HCT116 (cell line): ENCODE measurements around the gene COL18A1. TPM values are rescaled to one million over a fixed set of nuclear protein-coding genes. Genes with fewer than 3 reads are reported as not detected.

Experiments used
- ATAC-seq: fragments of 200-7000 bp; cut with Tn5 transposase; 2 replicates; pipeline ENCODE4 v1.9.1; 2020; ENCODE audit warnings: mild to moderate bottlenecking, moderate library complexity
- BruUV-seq: library from RNA; stranded (reverse); fragments of 400-500 nt; replicated peaks from 2 replicates; lab custom pipeline; 2021; lab: Mats Ljungman, UMichigan
- CTCF ChIA-PET: fragments of 300-600 bp; sonication (Branson Sonifier 250); formaldehyde crosslinking; loops from one replicate; lab custom pipeline; 2021; ENCODE audit warnings: antibody characterized with exemption; lab: Charles Lee
- POLR2A ChIA-PET: fragments of 300-600, 350-600 bp; sonication (Branson Sonifier 250); formaldehyde crosslinking; loops from one replicate; lab custom pipeline; 2021; ENCODE audit warnings: antibody characterized with exemption; lab: Charles Lee
- RAD21 ChIA-PET, 2 experiments: fragments of 300-600 bp; sonication (Branson Sonifier 250); formaldehyde crosslinking; loops; one replicate each; lab custom pipeline; 2023; ENCODE audit warnings: low total read pairs in 2 of 2; ENCODE audit not compliant: uncharacterized antibody in 2 of 2, unreplicated experiment in 2 of 2, low non-redundant PET in 1 of 2; lab: Charles Lee
- DNase-seq: peaks from one replicate; pipeline ENCODE4 v3.0.0-alpha.2; 2010; ENCODE audit warnings: low read depth, low spot score
- H2AFZ ChIP-seq: fragments of 200-600 bp; shearing (Covaris generic), sonication (generic); 2 replicates; pipeline ENCODE4 v1.6.1; 2017; ENCODE audit warnings: low read depth, mixed run types, mixed read lengths, antibody characterized with exemption, low read length; ENCODE audit not compliant: poor library complexity, severe bottlenecking
- H3K27ac ChIP-seq: 2 replicates; pipeline ENCODE4 v1.5.1; 2012; ENCODE audit warnings: low read depth, low read length
- H3K27me3 ChIP-seq: fragments of 200-600 bp; sonication (generic); 2 replicates; pipeline ENCODE4 v1.6.1; 2016; ENCODE audit warnings: mixed run types, low read length, mixed read lengths; ENCODE audit not compliant: insufficient read depth
- H3K36me3 ChIP-seq, 2 experiments: fragments of 200-500 bp in 1 of 2; fragments of 200-600 bp in 1 of 2; sonication (Bioruptor generic) in 1 of 2; sonication (generic) in 1 of 2; 2 replicates each; pipeline versions ENCODE4 v1.5.1 to v1.6.1; 2014 to 2016; ENCODE audit warnings: low read length in 2 of 2, inconsistent platforms in 1 of 2, mixed read lengths in 1 of 2, mixed run types in 1 of 2; ENCODE audit not compliant: insufficient read depth in 2 of 2, control insufficient read depth in 1 of 2
- H3K4me1 ChIP-seq, 2 experiments: fragments of 200-600 bp in 1 of 2; sonication (generic) in 1 of 2; 2 replicates each; pipeline versions ENCODE4 v1.5.1 to v1.6.1; 2012 to 2017; ENCODE audit warnings: low read length in 2 of 2, inconsistent platforms in 1 of 2, mild to moderate bottlenecking in 1 of 2, mixed read lengths in 1 of 2, mixed run types in 1 of 2, moderate library complexity in 1 of 2; ENCODE audit not compliant: insufficient read depth in 2 of 2, control insufficient read depth in 1 of 2
- H3K4me2 ChIP-seq: fragments of 200-600 bp; sonication (generic); 2 replicates; pipeline ENCODE4 v1.6.1; 2017; ENCODE audit warnings: mixed run types, low read length, mixed read lengths
- H3K4me3 ChIP-seq, 2 experiments: fragments of 200-600 bp in 1 of 2; sonication (generic) in 1 of 2; replicated peaks in 1 of 2; 2 replicates each; pipeline ENCODE4 v1.5.1; 2011 to 2016; ENCODE audit warnings: low read length in 2 of 2, control low read depth in 1 of 2, low read depth in 1 of 2, mild to moderate bottlenecking in 1 of 2, mixed read lengths in 1 of 2, mixed run types in 1 of 2
- H3K79me2 ChIP-seq: fragments of 200-600 bp; sonication (generic); 2 replicates; pipeline ENCODE4 v1.6.1; 2017; ENCODE audit warnings: mild to moderate bottlenecking, mixed run types, low read length, moderate library complexity, mixed read lengths; ENCODE audit not compliant: insufficient read depth
- H3K9ac ChIP-seq: fragments of 200-600 bp; sonication (generic); 2 replicates; pipeline ENCODE4 v1.6.1; 2016; ENCODE audit warnings: low read length, mixed read lengths
- H3K9me2 ChIP-seq: fragments of 200-600 bp; sonication (generic), shearing (Covaris generic); 2 replicates; pipeline ENCODE4 v1.6.1; 2017; ENCODE audit warnings: mixed run types, mild to moderate bottlenecking, moderate library complexity; ENCODE audit not compliant: insufficient read depth
- H3K9me3 ChIP-seq, 2 experiments: fragments of 200-500 bp in 1 of 2; fragments of 200-600 bp in 1 of 2; sonication (Bioruptor generic) in 1 of 2; sonication (generic) in 1 of 2; 2 replicates each; pipeline ENCODE4 v1.6.1; 2014 to 2017; ENCODE audit warnings: low read length in 2 of 2, mixed read lengths in 2 of 2, inconsistent platforms in 1 of 2, low read depth in 1 of 2, mild to moderate bottlenecking in 1 of 2, mixed run types in 1 of 2, moderate library complexity in 1 of 2; ENCODE audit not compliant: control insufficient read depth in 1 of 2, insufficient read depth in 1 of 2
- H4K20me1 ChIP-seq: fragments of 200-600 bp; sonication (generic), shearing (Covaris generic); 2 replicates; pipeline ENCODE4 v1.6.1; 2017; ENCODE audit warnings: mixed run types, mild to moderate bottlenecking, moderate library complexity; ENCODE audit not compliant: insufficient read depth
- CEBPB ChIP-seq: IDR thresholded peaks from 2 replicates; pipeline ENCODE4 v1.6.1; 2012; ENCODE audit warnings: low read depth
- ELF1 ChIP-seq: IDR thresholded peaks from 2 replicates; pipeline ENCODE4 v1.6.1; 2012; ENCODE audit warnings: low read depth, borderline replicate concordance
- FOSL1 ChIP-seq: IDR thresholded peaks from 2 replicates; pipeline ENCODE4 v1.6.1; 2012; ENCODE audit warnings: low read depth
- POLR2A ChIP-seq: IDR thresholded peaks from 2 replicates; pipeline ENCODE4 v1.7.0; 2011; ENCODE audit warnings: borderline replicate concordance; ENCODE audit not compliant: insufficient read depth, insufficient read length; ENCODE audit errors: extremely low read depth
- POLR2AphosphoS5 ChIP-seq: IDR thresholded peaks from 2 replicates; pipeline ENCODE4 v1.6.1; 2011; ENCODE audit warnings: mild to moderate bottlenecking, low read depth, low read length, moderate library complexity
- RAD21 ChIP-seq: IDR thresholded peaks from 2 replicates; pipeline ENCODE4 v1.6.1; 2012; ENCODE audit warnings: low read depth, mild to moderate bottlenecking
- SIN3A ChIP-seq: IDR thresholded peaks from 2 replicates; pipeline ENCODE4 v1.6.1; 2012; ENCODE audit warnings: low read depth
- SRF ChIP-seq: IDR thresholded peaks from 2 replicates; pipeline ENCODE4 v1.6.1; 2012; ENCODE audit warnings: low read depth
- TCF7L2 ChIP-seq: IDR thresholded peaks from 2 replicates; pipeline ENCODE4 v1.7.0; 2011; ENCODE audit warnings: borderline replicate concordance, inconsistent platforms; ENCODE audit not compliant: insufficient read depth, insufficient read length; ENCODE audit errors: extremely low read depth
- YY1 ChIP-seq: IDR thresholded peaks from 2 replicates; pipeline ENCODE4 v1.6.1; 2011; ENCODE audit warnings: low read length, low read depth, moderate library complexity, mild to moderate bottlenecking; ENCODE audit not compliant: insufficient replicate concordance; ENCODE audit errors: extremely low read depth
- ZFX ChIP-seq: fragments of 450-650 bp; IDR thresholded peaks from 2 replicates; pipeline ENCODE4 v1.6.1; 2017
- intact Hi-C: fragments of 100-400 bp; cut with micrococcal nuclease; formaldehyde crosslinking; loops from 2 replicates; pipeline ENCODE4 v1.10.0; 2022
- total RNA-seq: library from RNA; stranded (reverse); gene quantifications from one replicate; pipeline ENCODE4 v1.2.1, GENCODE V29; 2021; ENCODE audit not compliant: unreplicated experiment
- TF ChIP-seq, protein P1 (sequence below): IDR thresholded peaks from 2 replicates; pipeline ENCODE4 v1.6.1; 2012
- TF ChIP-seq, protein P2 (sequence below): IDR thresholded peaks from 2 replicates; pipeline ENCODE4 v1.6.1; 2012
- TF ChIP-seq, protein P3 (sequence below): IDR thresholded peaks from 2 replicates; pipeline ENCODE4 v1.6.1; 2011; ENCODE audit warnings: mild to moderate bottlenecking, low read length, moderate library complexity; ENCODE audit not compliant: insufficient replicate concordance; ENCODE audit errors: extremely low read depth
- TF ChIP-seq, protein P4 (sequence below), 3 experiments: fragments of 200-600 bp in 1 of 3; sonication (generic) in 1 of 3; IDR thresholded peaks in 2 of 3; conservative IDR thresholded peaks in 1 of 3; 2 replicates each; pipeline ENCODE4 v1.5.1; 2012 to 2017; ENCODE audit warnings: low read depth in 2 of 3, low read length in 2 of 3, antibody characterized with exemption in 1 of 3, borderline replicate concordance in 1 of 3, control low read depth in 1 of 3, mild to moderate bottlenecking in 1 of 3, mixed read lengths in 1 of 3, mixed run types in 1 of 3, moderate library complexity in 1 of 3; ENCODE audit not compliant: insufficient read depth in 1 of 3

Gene COL18A1
- total RNA-seq, 1 experiment from 2014 or later: 59.5 TPM

DNA sequence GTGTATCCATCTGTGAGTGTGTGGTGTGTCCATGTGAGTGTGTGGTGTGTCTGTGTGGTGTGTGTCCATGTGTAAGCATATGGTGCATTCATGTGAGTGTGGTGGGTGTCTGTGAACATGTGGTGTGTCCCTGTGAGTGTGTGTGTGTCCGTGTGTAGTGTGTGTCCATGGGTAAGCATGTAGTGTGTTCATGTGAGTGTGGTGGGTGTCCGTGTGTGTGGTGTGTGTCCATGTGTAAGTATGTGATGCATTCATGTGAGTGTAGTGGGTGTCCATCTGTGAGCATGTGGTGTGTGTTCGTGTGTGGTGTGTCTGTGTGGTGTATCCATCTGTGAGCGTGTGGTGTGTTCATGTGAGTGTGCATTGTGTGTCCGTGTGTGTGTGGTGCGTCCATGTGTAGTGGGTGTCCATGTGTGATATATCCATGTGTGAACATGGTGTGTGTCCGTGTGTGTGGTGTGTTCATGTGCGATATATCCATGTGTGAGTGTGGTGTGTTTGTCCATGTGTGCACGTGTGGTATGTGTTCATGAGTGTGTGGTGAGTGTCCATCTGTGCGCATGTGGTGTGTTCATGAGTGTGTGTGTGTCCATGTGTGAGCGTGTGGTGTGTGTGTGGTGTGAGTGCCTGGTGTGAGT, 124.9 kb downstream of the COL18A1 start:
- no peak for DNase-seq
- ChIA-PET POLR2A (no interaction called here), RAD21 (no interaction called here), CTCF (no interaction called here)
- Histone ChIP-seq H3K4me1 (no peaks in the 10 kb centered on the region; a peak in 1 of 4 replicates), H3K27me3 (no peaks in the 10 kb centered on the region), H2AFZ (no peak overlapping the region), H3K9me2 (no peaks in the 10 kb centered on the region), H3K9ac (no peak overlapping the region), H3K27ac (no peak overlapping the region; the same call in 1 of the 2 replicates), H3K4me2 (no peak overlapping the region), H3K4me3 (no peak overlapping the region), H3K36me3 (peaks cover 28 to 61% of the 10 kb centered on the region in 2 experiments), H3K9me3 (no peaks in the 10 kb centered on the region), H3K79me2 (peaks cover 41% of the 10 kb centered on the region), H4K20me1 (no peaks in the 10 kb centered on the region; the same call in 1 of the 2 replicates)
- intact Hi-C loops: no loop called here
- TF ChIP-seq ELF1 (no peak), POLR2AphosphoS5 (no peak), POLR2A (no peak), FOSL1 (no peak), TCF7L2 (no peak), ZFX (no peak), RAD21 (no peak), SRF (no peak), CEBPB (no peak), YY1 (no peak), SIN3A (no peak)
- TF ChIP-seq, protein P1, sequence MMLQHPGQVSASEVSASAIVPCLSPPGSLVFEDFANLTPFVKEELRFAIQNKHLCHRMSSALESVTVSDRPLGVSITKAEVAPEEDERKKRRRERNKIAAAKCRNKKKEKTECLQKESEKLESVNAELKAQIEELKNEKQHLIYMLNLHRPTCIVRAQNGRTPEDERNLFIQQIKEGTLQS: no peak
- TF ChIP-seq, protein P2, sequence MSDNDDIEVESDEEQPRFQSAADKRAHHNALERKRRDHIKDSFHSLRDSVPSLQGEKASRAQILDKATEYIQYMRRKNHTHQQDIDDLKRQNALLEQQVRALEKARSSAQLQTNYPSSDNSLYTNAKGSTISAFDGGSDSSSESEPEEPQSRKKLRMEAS: no peak
- TF ChIP-seq, protein P3, sequence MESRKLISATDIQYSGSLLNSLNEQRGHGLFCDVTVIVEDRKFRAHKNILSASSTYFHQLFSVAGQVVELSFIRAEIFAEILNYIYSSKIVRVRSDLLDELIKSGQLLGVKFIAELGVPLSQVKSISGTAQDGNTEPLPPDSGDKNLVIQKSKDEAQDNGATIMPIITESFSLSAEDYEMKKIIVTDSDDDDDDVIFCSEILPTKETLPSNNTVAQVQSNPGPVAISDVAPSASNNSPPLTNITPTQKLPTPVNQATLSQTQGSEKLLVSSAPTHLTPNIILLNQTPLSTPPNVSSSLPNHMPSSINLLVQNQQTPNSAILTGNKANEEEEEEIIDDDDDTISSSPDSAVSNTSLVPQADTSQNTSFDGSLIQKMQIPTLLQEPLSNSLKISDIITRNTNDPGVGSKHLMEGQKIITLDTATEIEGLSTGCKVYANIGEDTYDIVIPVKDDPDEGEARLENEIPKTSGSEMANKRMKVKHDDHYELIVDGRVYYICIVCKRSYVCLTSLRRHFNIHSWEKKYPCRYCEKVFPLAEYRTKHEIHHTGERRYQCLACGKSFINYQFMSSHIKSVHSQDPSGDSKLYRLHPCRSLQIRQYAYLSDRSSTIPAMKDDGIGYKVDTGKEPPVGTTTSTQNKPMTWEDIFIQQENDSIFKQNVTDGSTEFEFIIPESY: no peak
- TF ChIP-seq, protein P4, sequence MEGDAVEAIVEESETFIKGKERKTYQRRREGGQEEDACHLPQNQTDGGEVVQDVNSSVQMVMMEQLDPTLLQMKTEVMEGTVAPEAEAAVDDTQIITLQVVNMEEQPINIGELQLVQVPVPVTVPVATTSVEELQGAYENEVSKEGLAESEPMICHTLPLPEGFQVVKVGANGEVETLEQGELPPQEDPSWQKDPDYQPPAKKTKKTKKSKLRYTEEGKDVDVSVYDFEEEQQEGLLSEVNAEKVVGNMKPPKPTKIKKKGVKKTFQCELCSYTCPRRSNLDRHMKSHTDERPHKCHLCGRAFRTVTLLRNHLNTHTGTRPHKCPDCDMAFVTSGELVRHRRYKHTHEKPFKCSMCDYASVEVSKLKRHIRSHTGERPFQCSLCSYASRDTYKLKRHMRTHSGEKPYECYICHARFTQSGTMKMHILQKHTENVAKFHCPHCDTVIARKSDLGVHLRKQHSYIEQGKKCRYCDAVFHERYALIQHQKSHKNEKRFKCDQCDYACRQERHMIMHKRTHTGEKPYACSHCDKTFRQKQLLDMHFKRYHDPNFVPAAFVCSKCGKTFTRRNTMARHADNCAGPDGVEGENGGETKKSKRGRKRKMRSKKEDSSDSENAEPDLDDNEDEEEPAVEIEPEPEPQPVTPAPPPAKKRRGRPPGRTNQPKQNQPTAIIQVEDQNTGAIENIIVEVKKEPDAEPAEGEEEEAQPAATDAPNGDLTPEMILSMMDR (IDR thresholded peaks at IDR 0.05 in 2 of 3, conservative IDR thresholded peaks at IDR 0.05 in 1 of 3; ENCODE audit: borderline replicate concordance in 1 of 3, insufficient read depth in 1 of 3, low read depth in 2 of 3, low read length in 2 of 3): no peak
- BruUV-seq: no TSS peak
- ATAC-seq: no peak
